ENCODE results near the gene SLC4A4.
"Not testable (repeated sequence)": the region's sequence is repeated elsewhere in the genome, so short reads cannot be mapped to it uniquely, and the experiment has no call there.

The SLC4A4 gene

GRCh38 chr4:71408961-71409360 lies 70.1 kb downstream of the SLC4A4 start:
- H3K4me3 ChIP-seq (ENCODE audit: low read length); H3K9ac ChIP-seq (ENCODE audit: low read depth, low read length); H3K4me1 ChIP-seq (ENCODE audit: insufficient read depth, low read length); H3K27ac ChIP-seq (ENCODE audit: low read depth, low read length); H3K36me3 ChIP-seq (ENCODE audit: insufficient read depth, low read length); H3K9me3 ChIP-seq (ENCODE audit: insufficient read depth, low read depth, low read length); H3K27me3 ChIP-seq (ENCODE audit: insufficient read depth, low read length): not testable (repeated sequence)

- WGBS: 79% methylated on average over 1 of the region's 2 CpGs
- Histone ChIP-seq H3K27me3 (ENCODE audit: insufficient read depth, low read length) (no peaks in the 10 kb centered on the region), H3K4me1 (ENCODE audit: insufficient read depth, low read length) (no peaks in the 10 kb centered on the region), H3K27ac (ENCODE audit: low read depth, low read length) (no peak overlapping the region), H3K9me3 (ENCODE audit: insufficient read depth, low read depth, low read length) (peaks cover 6% of the 10 kb centered on the region; the same call in 1 of the 2 replicates), H3K4me3 (ENCODE audit: low read length) (no peak overlapping the region), H3K36me3 (ENCODE audit: insufficient read depth, low read length) (no peaks in the 10 kb centered on the region), H3K9ac (ENCODE audit: low read depth, low read length) (no peak overlapping the region)
These were observed 73.2 kb downstream of the SLC4A4 start for GRCh38 chr4:71411981-71412380.

- WGBS: 92% methylated on average over 2 of the region's 2 CpGs
- Histone ChIP-seq H3K4me1 (ENCODE audit: insufficient read depth, low read length) (no peaks in the 10 kb centered on the region), H3K9ac (ENCODE audit: low read depth, low read length) (no peak overlapping the region), H3K36me3 (ENCODE audit: insufficient read depth, low read length) (no peaks in the 10 kb centered on the region), H3K27ac (ENCODE audit: low read depth, low read length) (no peak overlapping the region), H3K9me3 (ENCODE audit: insufficient read depth, low read depth, low read length) (peaks cover 13% of the 10 kb centered on the region), H3K4me3 (ENCODE audit: low read length) (no peak overlapping the region), H3K27me3 (ENCODE audit: insufficient read depth, low read length) (no peaks in the 10 kb centered on the region)
These were observed 76.7 kb downstream of the SLC4A4 start for GRCh38 chr4:71415491-71415890.

- Histone ChIP-seq H3K9ac (ENCODE audit: low read depth, low read length) (no peak overlapping the region), H3K9me3 (ENCODE audit: insufficient read depth, low read depth, low read length) (peaks cover 13% of the 10 kb centered on the region), H3K27ac (ENCODE audit: low read depth, low read length) (no peak overlapping the region), H3K27me3 (ENCODE audit: insufficient read depth, low read length) (no peaks in the 10 kb centered on the region), H3K4me3 (ENCODE audit: low read length) (no peak overlapping the region), H3K36me3 (ENCODE audit: insufficient read depth, low read length) (no peaks in the 10 kb centered on the region), H3K4me1 (ENCODE audit: insufficient read depth, low read length) (no peaks in the 10 kb centered on the region)
These were observed 78.3 kb downstream of the SLC4A4 start for GRCh38 chr4:71417150-71417549.

GRCh38 chr4:71426381-71427042 lies 87.7 kb downstream of the SLC4A4 start:
- Histone ChIP-seq H3K9ac (ENCODE audit: low read depth, low read length) (no peak overlapping the region), H3K36me3 (ENCODE audit: insufficient read depth, low read length) (no peaks in the 10 kb centered on the region), H3K4me1 (ENCODE audit: insufficient read depth, low read length) (no peaks in the 10 kb centered on the region), H3K27ac (ENCODE audit: low read depth, low read length) (no peak overlapping the region), H3K4me3 (ENCODE audit: low read length) (no peak overlapping the region), H3K9me3 (ENCODE audit: insufficient read depth, low read depth, low read length) (0 out of 2 replicates have a peak, but pooled peaks cover 3% of the 10 kb centered on the region), H3K27me3 (ENCODE audit: insufficient read depth, low read length) (no peaks in the 10 kb centered on the region)
- WGBS: 100% methylated on average over 1 of the region's 2 CpGs

GRCh38 chr4:71429106-71429505 lies 90.3 kb downstream of the SLC4A4 start:
- Histone ChIP-seq H3K27ac (ENCODE audit: low read depth, low read length) (no peak overlapping the region), H3K36me3 (ENCODE audit: insufficient read depth, low read length) (no peaks in the 10 kb centered on the region), H3K4me3 (ENCODE audit: low read length) (no peak overlapping the region), H3K27me3 (ENCODE audit: insufficient read depth, low read length) (no peaks in the 10 kb centered on the region), H3K4me1 (ENCODE audit: insufficient read depth, low read length) (no peaks in the 10 kb centered on the region), H3K9me3 (ENCODE audit: insufficient read depth, low read depth, low read length) (0 out of 2 replicates have a peak, but pooled peaks cover 3% of the 10 kb centered on the region), H3K9ac (ENCODE audit: low read depth, low read length) (no peak overlapping the region)
- WGBS: no CpG with 5 or more reads among the region's 2 CpGs

GRCh38 chr4:71429962-71430361 lies 91.1 kb downstream of the SLC4A4 start:
- Histone ChIP-seq H3K36me3 (ENCODE audit: insufficient read depth, low read length) (no peaks in the 10 kb centered on the region), H3K4me1 (ENCODE audit: insufficient read depth, low read length) (no peaks in the 10 kb centered on the region), H3K27me3 (ENCODE audit: insufficient read depth, low read length) (no peaks in the 10 kb centered on the region), H3K9me3 (ENCODE audit: insufficient read depth, low read depth, low read length) (0 out of 2 replicates have a peak, but pooled peaks cover 3% of the 10 kb centered on the region), H3K4me3 (ENCODE audit: low read length) (no peak overlapping the region), H3K9ac (ENCODE audit: low read depth, low read length) (no peak overlapping the region), H3K27ac (ENCODE audit: low read depth, low read length) (no peak overlapping the region)

- 90% methylated on average over 2 of the region's 2 CpGs for WGBS
These were observed 91.8 kb downstream of the SLC4A4 start for GRCh38 chr4:71430609-71431008.

GRCh38 chr4:71440612-71441011 lies 101.8 kb downstream of the SLC4A4 start:
- H3K9ac ChIP-seq (ENCODE audit: low read depth, low read length): no peak overlapping the region
- no peak overlapping the region for H3K27ac ChIP-seq (ENCODE audit: low read depth, low read length)
- H3K4me3 ChIP-seq (ENCODE audit: low read length): no peak overlapping the region
- no peaks in the 10 kb centered on the region for H3K36me3 ChIP-seq (ENCODE audit: insufficient read depth, low read length)
- no peaks in the 10 kb centered on the region for H3K27me3 ChIP-seq (ENCODE audit: insufficient read depth, low read length)
- no peaks in the 10 kb centered on the region for H3K9me3 ChIP-seq (ENCODE audit: insufficient read depth, low read depth, low read length)
- H3K4me1 ChIP-seq (ENCODE audit: insufficient read depth, low read length): peaks cover 5% of the 10 kb centered on the region; the same call in 1 of the 2 replicates
- 72% methylated on average over 2 of the region's 2 CpGs for WGBS

More at GRCh38 chr4:71430609-71431008, 91.8 kb downstream of the SLC4A4 start:
- Histone ChIP-seq H3K27ac (ENCODE audit: low read depth, low read length) (no peak overlapping the region), H3K9me3 (ENCODE audit: insufficient read depth, low read depth, low read length) (0 out of 2 replicates have a peak, but pooled peaks cover 3% of the 10 kb centered on the region), H3K36me3 (ENCODE audit: insufficient read depth, low read length) (no peaks in the 10 kb centered on the region), H3K27me3 (ENCODE audit: insufficient read depth, low read length) (no peaks in the 10 kb centered on the region), H3K9ac (ENCODE audit: low read depth, low read length) (no peak overlapping the region), H3K4me1 (ENCODE audit: insufficient read depth, low read length) (no peaks in the 10 kb centered on the region), H3K4me3 (ENCODE audit: low read length) (no peak overlapping the region)

- H3K27ac ChIP-seq (ENCODE audit: low read depth, low read length): no peak overlapping the region
- peaks cover 5% of the 10 kb centered on the region; the same call in 1 of the 2 replicates for H3K4me1 ChIP-seq (ENCODE audit: insufficient read depth, low read length)
- no peak overlapping the region for H3K9ac ChIP-seq (ENCODE audit: low read depth, low read length)
- no peak overlapping the region for H3K4me3 ChIP-seq (ENCODE audit: low read length)
- no peaks in the 10 kb centered on the region for H3K27me3 ChIP-seq (ENCODE audit: insufficient read depth, low read length)
- H3K36me3 ChIP-seq (ENCODE audit: insufficient read depth, low read length): no peaks in the 10 kb centered on the region
- H3K9me3 ChIP-seq (ENCODE audit: insufficient read depth, low read depth, low read length): no peaks in the 10 kb centered on the region
- 86% methylated on average over 4 of the region's 5 CpGs for WGBS
These were observed 102.7 kb downstream of the SLC4A4 start for GRCh38 chr4:71441186-71442169.

- H3K27me3 ChIP-seq (ENCODE audit: insufficient read depth, low read length): no peaks in the 10 kb centered on the region
- H3K36me3 ChIP-seq (ENCODE audit: insufficient read depth, low read length): no peaks in the 10 kb centered on the region
- no peaks in the 10 kb centered on the region for H3K9me3 ChIP-seq (ENCODE audit: insufficient read depth, low read depth, low read length)
- H3K9ac ChIP-seq (ENCODE audit: low read depth, low read length): no peak overlapping the region
- H3K4me1 ChIP-seq (ENCODE audit: insufficient read depth, low read length): peaks cover 5% of the 10 kb centered on the region; the same call in 1 of the 2 replicates
- H3K4me3 ChIP-seq (ENCODE audit: low read length): no peak overlapping the region
- 96% methylated on average over 3 of the region's 3 CpGs for WGBS
- H3K27ac ChIP-seq (ENCODE audit: low read depth, low read length): no peak overlapping the region
These were observed 103.5 kb downstream of the SLC4A4 start for GRCh38 chr4:71442336-71442735.

Measured in HUES64 (cell line).